Measurements from ENCODE around the gene CHMP1A. TPM values are rescaled to one million over a fixed set of nuclear protein-coding genes. Genes with fewer than 3 reads are reported as not detected.
"Not testable (repeated sequence)": the region's sequence is repeated elsewhere in the genome, so short reads cannot be mapped to it uniquely, and the experiment has no call there.

Gene CHMP1A
- total RNA-seq, 2 experiments from 2014 or later: 70.7 to 73.9 TPM

- H3K27me3 Mint-ChIP-seq: no peaks in the 10 kb centered on the region
- peaks cover 24% of the 10 kb centered on the region for H3K36me3 Mint-ChIP-seq
- peaks cover 2% of the 10 kb centered on the region for H3K9me3 Mint-ChIP-seq
- H3K27ac Mint-ChIP-seq: no peak overlapping the region
- peaks cover 14% of the 10 kb centered on the region for H3K4me1 Mint-ChIP-seq
- DNase-seq: no peak
- H3K4me3 Mint-ChIP-seq: peak overlapping the region; percentile 22
Observed at GRCh38 chr16:89685916-89686315, 28.4 kb upstream of the CHMP1A start.

GRCh38 chr16:89678258-89678657 lies 20.8 kb upstream of the CHMP1A start:
- no peak overlapping the region for H3K27ac Mint-ChIP-seq
- H3K4me3 Mint-ChIP-seq: no peak overlapping the region
- H3K4me1 Mint-ChIP-seq: no peaks in the 10 kb centered on the region

GRCh38 chr16:89672177-89672941 lies 14.9 kb upstream of the CHMP1A start:
- Mint-ChIP-seq H3K9me3 (no peaks in the 10 kb centered on the region), H3K36me3 (peaks cover 4% of the 10 kb centered on the region), H3K27me3 (no peaks in the 10 kb centered on the region), H3K4me3 (no peak overlapping the region), H3K4me1 (peaks cover 14% of the 10 kb centered on the region), H3K27ac (no peak overlapping the region)
- no peak for DNase-seq

More at GRCh38 chr16:89678258-89678657, 20.8 kb upstream of the CHMP1A start:
- H3K36me3 Mint-ChIP-seq: peaks cover 1% of the 10 kb centered on the region
- DNase-seq: no peak
- no peaks in the 10 kb centered on the region for H3K9me3 Mint-ChIP-seq
- no peaks in the 10 kb centered on the region for H3K27me3 Mint-ChIP-seq

GRCh38 chr16:89671565-89671964 lies 14.1 kb upstream of the CHMP1A start:
- H3K27me3 Mint-ChIP-seq, H3K9me3 Mint-ChIP-seq, H3K27ac Mint-ChIP-seq, H3K4me3 Mint-ChIP-seq, DNase-seq, H3K36me3 Mint-ChIP-seq: not testable (repeated sequence)
- peaks cover 14% of the 10 kb centered on the region for H3K4me1 Mint-ChIP-seq

- H3K4me1 Mint-ChIP-seq: peaks cover 14% of the 10 kb centered on the region
- H3K4me3 Mint-ChIP-seq: no peak overlapping the region
- no peak for DNase-seq
- H3K9me3 Mint-ChIP-seq: no peaks in the 10 kb centered on the region
- H3K36me3 Mint-ChIP-seq: peaks cover 10% of the 10 kb centered on the region
- no peak overlapping the region for H3K27ac Mint-ChIP-seq
- H3K27me3 Mint-ChIP-seq: no peaks in the 10 kb centered on the region
Observed at GRCh38 chr16:89670496-89671431, 13.3 kb upstream of the CHMP1A start.

- Mint-ChIP-seq H3K9me3 (no peaks in the 10 kb centered on the region), H3K4me1 (peaks cover 14% of the 10 kb centered on the region), H3K36me3 (peaks cover 8% of the 10 kb centered on the region), H3K27me3 (no peaks in the 10 kb centered on the region), H3K27ac (no peak overlapping the region), H3K4me3 (no peak overlapping the region)
- DNase-seq: no peak
Observed at GRCh38 chr16:89669755-89670154, 12.2 kb upstream of the CHMP1A start.

- no peak for DNase-seq
- Mint-ChIP-seq H3K27ac (no peak overlapping the region), H3K36me3 (peaks cover 12% of the 10 kb centered on the region), H3K27me3 (no peaks in the 10 kb centered on the region), H3K4me1 (peaks cover 14% of the 10 kb centered on the region), H3K4me3 (no peak overlapping the region), H3K9me3 (no peaks in the 10 kb centered on the region)
Observed at GRCh38 chr16:89668790-89669158, 11.3 kb upstream of the CHMP1A start.

GRCh38 chr16:89667633-89668032 lies 10.1 kb upstream of the CHMP1A start:
- peaks cover 21% of the 10 kb centered on the region for H3K36me3 Mint-ChIP-seq
- no peak overlapping the region for H3K27ac Mint-ChIP-seq
- H3K27me3 Mint-ChIP-seq: no peaks in the 10 kb centered on the region
- H3K4me1 Mint-ChIP-seq: peaks cover 14% of the 10 kb centered on the region
- H3K4me3 Mint-ChIP-seq: no peak overlapping the region
- DNase-seq: no peak
- H3K9me3 Mint-ChIP-seq: no peaks in the 10 kb centered on the region

- H3K27me3 Mint-ChIP-seq, H3K27ac Mint-ChIP-seq, H3K4me3 Mint-ChIP-seq, H3K9me3 Mint-ChIP-seq: not testable (repeated sequence)
- H3K36me3 Mint-ChIP-seq: peaks cover 25% of the 10 kb centered on the region
- H3K4me1 Mint-ChIP-seq: peaks cover 14% of the 10 kb centered on the region
- peak; percentile 22 for DNase-seq
Observed at GRCh38 chr16:89667000-89667399, 9.5 kb upstream of the CHMP1A start.

- not testable (repeated sequence) for H3K27ac Mint-ChIP-seq, H3K9me3 Mint-ChIP-seq, DNase-seq, H3K27me3 Mint-ChIP-seq, H3K4me3 Mint-ChIP-seq
- peaks cover 45% of the 10 kb centered on the region for H3K36me3 Mint-ChIP-seq
- H3K4me1 Mint-ChIP-seq: peaks cover 12% of the 10 kb centered on the region
Observed at GRCh38 chr16:89664238-89664637, 6.7 kb upstream of the CHMP1A start.

- Mint-ChIP-seq H3K27me3 (no peaks in the 10 kb centered on the region), H3K27ac (no peak overlapping the region), H3K4me1 (peaks cover 16% of the 10 kb centered on the region), H3K4me3 (no peak overlapping the region), H3K9me3 (no peaks in the 10 kb centered on the region), H3K36me3 (peaks cover 45% of the 10 kb centered on the region)
- no peak for DNase-seq
Observed at GRCh38 chr16:89661215-89661614, 3.7 kb upstream of the CHMP1A start.

GRCh38 chr16:89660146-89660545 lies 2.6 kb upstream of the CHMP1A start:
- no peaks in the 10 kb centered on the region for H3K27me3 Mint-ChIP-seq
- H3K9me3 Mint-ChIP-seq: no peaks in the 10 kb centered on the region
- no peak for DNase-seq

GRCh38 chr16:89658221-89658879 lies 842 bp upstream of the CHMP1A start:
- H3K27me3 Mint-ChIP-seq: no peaks in the 10 kb centered on the region
- peak overlapping the region; percentile 89 for H3K4me3 Mint-ChIP-seq
- H3K27ac Mint-ChIP-seq: peak overlapping the region; percentile 82
- no peak for DNase-seq
- H3K9me3 Mint-ChIP-seq: no peaks in the 10 kb centered on the region
- peaks cover 22% of the 10 kb centered on the region for H3K4me1 Mint-ChIP-seq
- H3K36me3 Mint-ChIP-seq: peaks cover 37% of the 10 kb centered on the region

More at GRCh38 chr16:89660146-89660545, 2.6 kb upstream of the CHMP1A start:
- no peak overlapping the region for H3K27ac Mint-ChIP-seq
- H3K4me1 Mint-ChIP-seq: peaks cover 20% of the 10 kb centered on the region
- H3K36me3 Mint-ChIP-seq: peaks cover 43% of the 10 kb centered on the region
- no peak overlapping the region for H3K4me3 Mint-ChIP-seq

GRCh38 chr16:89656435-89657121 lies 930 bp downstream of the CHMP1A start:
- Mint-ChIP-seq H3K9me3 (no peaks in the 10 kb centered on the region), H3K27ac (peak overlapping the region; percentile 68), H3K4me3 (peak overlapping the region; percentile 89), H3K4me1 (peaks cover 22% of the 10 kb centered on the region), H3K27me3 (no peaks in the 10 kb centered on the region), H3K36me3 (peaks cover 24% of the 10 kb centered on the region)
- no peak for DNase-seq

Measured in activated naive CD8-positive, alpha-beta T cell treated with anti-CD3 and anti-CD28 coated beads for 36 hours (primary cell).